Erythroblast (primary cell): ENCODE results near the gene LRRC58.

Experiments
- GATA1 ChIP-seq: IDR thresholded peaks from 2 replicates; pipeline ENCODE4 v1.6.1; 2011; ENCODE audit warnings: low read depth, mild to moderate bottlenecking, control low read depth, low read length, moderate library complexity
- POLR2A ChIP-seq: IDR thresholded peaks from 2 replicates; pipeline ENCODE4 v1.6.1; 2011; ENCODE audit warnings: mild to moderate bottlenecking, low read length

GRCh38 chr3:120393243-120393642 lies 44.1 kb upstream of the LRRC58 start:
- no peak for TF ChIP-seq GATA1
- no peak for TF ChIP-seq POLR2A
